ENCODE data around the gene SNX13.
"Not testable (repeated sequence)": the region's sequence is repeated elsewhere in the genome, so short reads cannot be mapped to it uniquely, and the experiment has no call there.

SNX13 gene

DNA sequence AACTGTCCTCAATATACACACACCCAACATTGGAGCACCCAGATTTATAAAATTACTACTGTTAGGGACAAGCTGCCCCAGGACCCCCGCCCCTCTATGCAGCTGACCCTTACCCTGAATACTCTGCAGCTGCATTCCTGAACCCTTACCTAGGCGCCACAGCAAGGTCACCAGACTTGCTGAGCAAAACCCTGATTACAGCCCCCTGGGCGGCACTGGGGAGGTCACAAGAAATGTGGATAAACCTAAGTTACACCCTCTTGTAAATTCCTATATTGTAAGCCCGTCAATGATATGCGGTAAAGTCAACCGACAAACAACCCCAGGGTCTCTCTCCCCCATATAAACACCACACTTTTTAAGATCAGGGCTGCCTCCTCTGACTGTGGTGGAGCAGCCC is 25.1 kb downstream of the SNX13 start:
- DNase-seq (ENCODE audit: insufficient read length, low spot score) = no peak
- TF ChIP-seq, protein P1, sequence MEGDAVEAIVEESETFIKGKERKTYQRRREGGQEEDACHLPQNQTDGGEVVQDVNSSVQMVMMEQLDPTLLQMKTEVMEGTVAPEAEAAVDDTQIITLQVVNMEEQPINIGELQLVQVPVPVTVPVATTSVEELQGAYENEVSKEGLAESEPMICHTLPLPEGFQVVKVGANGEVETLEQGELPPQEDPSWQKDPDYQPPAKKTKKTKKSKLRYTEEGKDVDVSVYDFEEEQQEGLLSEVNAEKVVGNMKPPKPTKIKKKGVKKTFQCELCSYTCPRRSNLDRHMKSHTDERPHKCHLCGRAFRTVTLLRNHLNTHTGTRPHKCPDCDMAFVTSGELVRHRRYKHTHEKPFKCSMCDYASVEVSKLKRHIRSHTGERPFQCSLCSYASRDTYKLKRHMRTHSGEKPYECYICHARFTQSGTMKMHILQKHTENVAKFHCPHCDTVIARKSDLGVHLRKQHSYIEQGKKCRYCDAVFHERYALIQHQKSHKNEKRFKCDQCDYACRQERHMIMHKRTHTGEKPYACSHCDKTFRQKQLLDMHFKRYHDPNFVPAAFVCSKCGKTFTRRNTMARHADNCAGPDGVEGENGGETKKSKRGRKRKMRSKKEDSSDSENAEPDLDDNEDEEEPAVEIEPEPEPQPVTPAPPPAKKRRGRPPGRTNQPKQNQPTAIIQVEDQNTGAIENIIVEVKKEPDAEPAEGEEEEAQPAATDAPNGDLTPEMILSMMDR (IDR thresholded peaks at IDR 0.05; ENCODE audit: insufficient read depth, missing control alignments) = no peak
- no peak for FAIRE-seq

DNA sequence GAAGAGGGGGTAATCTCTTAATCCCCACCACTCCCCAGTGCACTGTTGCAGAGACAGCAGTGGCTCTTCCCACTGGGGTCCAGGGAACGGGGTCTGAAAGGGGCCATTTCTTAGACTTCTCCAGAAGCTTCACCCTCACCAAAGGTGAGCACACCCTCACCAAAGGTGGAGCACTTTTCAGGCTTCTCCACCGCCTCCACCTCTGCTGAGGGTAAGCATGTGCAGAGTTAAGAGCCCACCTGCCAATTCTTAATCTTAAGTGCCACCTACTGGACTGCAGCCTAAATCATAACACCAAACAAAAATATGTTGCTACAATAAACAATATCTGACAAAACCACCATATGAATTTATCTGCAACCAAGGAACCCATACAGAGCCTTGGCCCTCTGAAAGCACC is 27.0 kb downstream of the SNX13 start:
- DNase-seq (ENCODE audit: insufficient read length, low spot score) (no peak), FAIRE-seq (no peak)
- TF ChIP-seq, protein P1 (IDR thresholded peaks at IDR 0.05; ENCODE audit: insufficient read depth, missing control alignments) = no peak

DNA sequence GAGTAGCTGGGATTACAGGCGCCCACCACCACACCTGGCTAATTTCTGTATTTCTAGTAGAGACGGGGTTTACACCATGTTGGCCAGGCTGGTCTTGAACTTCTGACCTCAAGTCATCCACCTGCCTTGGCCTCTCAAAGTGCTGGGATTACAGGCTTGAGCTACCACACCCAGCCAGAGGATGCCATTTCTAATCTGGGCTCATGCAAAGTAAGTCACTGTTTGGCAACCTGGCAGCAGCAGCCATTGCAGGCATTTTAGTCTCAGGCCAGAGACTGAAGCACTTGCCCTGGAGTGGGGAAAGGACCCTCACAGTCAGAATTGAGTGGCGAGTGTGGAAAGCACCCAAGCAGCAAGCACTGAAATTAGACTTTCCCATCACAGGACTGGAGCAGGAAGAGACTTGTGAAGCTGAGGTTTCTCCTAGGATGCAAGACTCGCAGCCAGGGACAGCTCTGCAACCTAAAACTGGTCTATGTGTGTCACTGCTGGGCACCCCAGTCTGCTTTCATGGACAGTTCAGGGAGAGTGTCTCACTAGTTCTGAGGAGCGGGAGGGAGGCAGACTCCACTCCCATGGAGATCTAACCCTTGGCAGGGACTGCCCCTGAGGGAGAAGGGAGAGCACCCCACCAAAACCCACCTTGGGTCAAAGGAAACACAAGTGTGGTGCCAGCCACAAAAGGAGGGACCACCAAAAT is 27.6 kb downstream of the SNX13 start:
- DNase-seq (ENCODE audit: insufficient read length, low spot score) = no peak
- TF ChIP-seq, protein P1 (IDR thresholded peaks at IDR 0.05; ENCODE audit: insufficient read depth, missing control alignments) = no peak
- FAIRE-seq = no peak

DNA sequence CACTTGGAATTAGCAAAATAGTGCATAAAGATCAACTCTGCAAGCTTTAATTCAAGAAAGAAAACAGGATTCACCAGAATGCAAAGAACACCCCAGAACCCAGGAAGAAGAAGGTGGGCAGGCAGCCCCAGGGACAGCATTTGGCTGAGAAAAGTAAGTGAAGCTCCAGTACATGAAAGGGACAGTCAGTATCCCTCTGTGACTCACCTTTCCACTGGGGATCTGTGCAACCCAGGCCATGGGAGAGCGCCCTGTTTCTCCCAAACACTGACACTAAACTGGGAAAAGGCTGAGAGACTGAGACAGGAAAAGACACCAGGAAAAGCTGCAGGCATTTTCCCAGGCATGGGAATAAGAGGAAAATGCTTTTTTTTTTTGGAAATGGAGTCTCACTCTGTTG is 28.2 kb downstream of the SNX13 start:
- FAIRE-seq (no peak), DNase-seq (ENCODE audit: insufficient read length, low spot score) (no peak)
- TF ChIP-seq, protein P1 (IDR thresholded peaks at IDR 0.05; ENCODE audit: insufficient read depth, missing control alignments) = no peak

DNA sequence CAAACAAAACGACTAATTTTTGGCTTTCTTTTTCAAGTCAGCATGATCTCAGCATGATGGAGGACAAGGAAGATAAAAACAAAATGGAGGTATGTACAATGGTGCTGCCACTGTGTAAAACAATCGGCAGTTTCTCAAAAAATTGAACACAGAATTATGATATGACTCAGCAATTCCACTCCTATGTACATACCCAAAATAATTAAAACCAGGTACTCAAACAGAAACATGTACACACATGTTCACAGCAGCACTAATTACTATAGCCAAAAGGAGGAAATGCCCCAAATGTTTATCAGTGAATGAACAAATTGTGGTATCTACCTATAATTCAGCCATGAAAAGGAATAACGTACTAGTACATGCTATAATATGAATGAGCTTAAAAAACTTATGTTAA is 29.9 kb downstream of the SNX13 start:
- TF ChIP-seq, protein P1 (IDR thresholded peaks at IDR 0.05; ENCODE audit: insufficient read depth, missing control alignments) = no peak
- FAIRE-seq (no peak), DNase-seq (ENCODE audit: insufficient read length, low spot score) (no peak)

DNA sequence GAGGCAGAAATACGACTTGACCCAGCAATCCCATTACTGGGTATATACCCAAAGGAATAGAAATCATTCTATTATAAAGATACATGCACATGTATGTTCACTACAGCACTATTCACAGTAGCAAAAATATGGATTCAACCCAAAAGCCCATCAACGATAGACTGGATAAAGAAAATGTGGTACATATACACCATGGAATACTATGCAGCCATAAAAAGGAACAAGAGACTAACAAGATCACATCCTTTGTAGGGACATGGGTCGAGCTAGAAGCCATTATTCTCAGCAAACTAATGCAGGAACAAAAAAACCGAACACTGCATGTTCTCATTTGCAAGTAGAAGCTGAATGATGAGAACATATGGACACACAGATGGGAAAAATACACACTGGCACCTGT is 31.0 kb downstream of the SNX13 start:
- DNase-seq (ENCODE audit: insufficient read length, low spot score); FAIRE-seq: not testable (repeated sequence)

DNA sequence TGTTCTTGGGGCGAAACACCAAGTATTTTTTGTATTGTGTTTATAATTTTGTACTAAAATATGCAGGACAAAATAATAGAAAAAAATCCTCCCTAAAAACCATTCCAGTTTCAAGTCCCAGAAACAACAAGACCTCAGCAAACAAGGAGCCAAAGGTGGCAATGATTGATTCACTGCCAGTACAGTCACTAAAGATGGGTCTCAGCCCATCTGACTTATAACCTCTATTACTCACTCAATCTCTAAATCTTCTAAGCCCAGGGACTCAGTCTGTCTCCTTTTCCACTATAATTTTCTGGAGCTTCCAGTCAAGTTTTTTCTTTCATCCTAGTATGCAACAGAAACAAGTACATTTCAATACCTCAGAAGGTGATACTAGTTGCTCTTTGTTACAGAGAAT is 33.3 kb downstream of the SNX13 start:
- TF ChIP-seq, protein P1 (IDR thresholded peaks at IDR 0.05; ENCODE audit: insufficient read depth, missing control alignments) = no peak
- no peak for DNase-seq (ENCODE audit: insufficient read length, low spot score)
- no peak for FAIRE-seq

DNA sequence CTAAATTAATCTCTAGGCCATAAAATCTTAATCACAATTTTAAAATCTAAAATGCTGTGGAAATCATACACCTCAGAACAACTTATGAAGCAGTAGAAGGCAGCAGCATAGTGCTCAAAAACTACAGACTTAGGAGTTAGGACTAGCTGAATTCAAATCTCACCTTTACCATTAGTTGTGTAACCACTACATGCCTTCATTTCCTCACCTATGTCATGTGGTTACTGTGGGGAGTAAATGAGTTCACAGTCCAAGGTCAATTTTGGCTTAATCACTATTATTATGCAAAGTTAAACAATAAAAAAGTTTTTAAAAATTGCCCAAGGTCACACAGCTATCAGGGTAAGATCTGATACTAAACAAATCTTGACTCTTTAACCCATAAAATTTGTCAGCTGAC is 37.0 kb downstream of the SNX13 start:
- TF ChIP-seq, protein P1 (IDR thresholded peaks at IDR 0.05; ENCODE audit: insufficient read depth, missing control alignments) = no peak
- DNase-seq (ENCODE audit: insufficient read length, low spot score) (no peak), FAIRE-seq (no peak)

Data from D721Med (cell line).